ENCODE results near the gene TAGLN. TPM values are rescaled to one million over a fixed set of nuclear protein-coding genes. Genes with fewer than 3 reads are reported as not detected.
"Not testable (repeated sequence)": the region's sequence is repeated elsewhere in the genome, so short reads cannot be mapped to it uniquely, and the experiment has no call there.

The TAGLN gene
- polyA plus RNA-seq, 1 donor = 75.4 TPM

GRCh38 chr11:117195761-117196160 lies 3.4 kb upstream of the TAGLN start:
- DNase-seq (ENCODE audit: low read depth) = no peak

- no peak for DNase-seq (ENCODE audit: low read depth)
These were observed 2.2 kb upstream of the TAGLN start for GRCh38 chr11:117197006-117197405.

- no peak for DNase-seq (ENCODE audit: low read depth)
These were observed 1.4 kb upstream of the TAGLN start for GRCh38 chr11:117197516-117198456.

DNA sequence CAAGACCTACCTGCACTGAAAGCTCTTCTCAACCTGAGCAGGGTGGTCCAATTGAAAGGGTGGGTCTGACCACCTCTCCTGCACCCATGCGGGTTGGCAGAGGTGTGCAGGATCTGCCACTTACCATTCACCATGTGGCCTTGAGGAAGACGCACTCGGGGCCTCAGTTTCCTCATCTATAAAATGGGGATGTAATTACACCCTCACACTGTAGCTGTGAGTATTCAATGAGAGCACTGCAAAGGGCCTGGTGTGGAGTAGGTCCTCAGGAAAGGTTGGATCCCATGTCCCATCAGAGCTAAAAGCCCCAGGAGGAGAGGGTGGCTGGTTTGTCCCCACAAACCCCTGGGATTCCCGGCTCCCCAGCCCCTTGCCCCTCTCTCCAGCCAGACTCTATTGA lies 557 bp upstream of the TAGLN start:
- DNase-seq (ENCODE audit: low read depth) = no peak

DNA sequence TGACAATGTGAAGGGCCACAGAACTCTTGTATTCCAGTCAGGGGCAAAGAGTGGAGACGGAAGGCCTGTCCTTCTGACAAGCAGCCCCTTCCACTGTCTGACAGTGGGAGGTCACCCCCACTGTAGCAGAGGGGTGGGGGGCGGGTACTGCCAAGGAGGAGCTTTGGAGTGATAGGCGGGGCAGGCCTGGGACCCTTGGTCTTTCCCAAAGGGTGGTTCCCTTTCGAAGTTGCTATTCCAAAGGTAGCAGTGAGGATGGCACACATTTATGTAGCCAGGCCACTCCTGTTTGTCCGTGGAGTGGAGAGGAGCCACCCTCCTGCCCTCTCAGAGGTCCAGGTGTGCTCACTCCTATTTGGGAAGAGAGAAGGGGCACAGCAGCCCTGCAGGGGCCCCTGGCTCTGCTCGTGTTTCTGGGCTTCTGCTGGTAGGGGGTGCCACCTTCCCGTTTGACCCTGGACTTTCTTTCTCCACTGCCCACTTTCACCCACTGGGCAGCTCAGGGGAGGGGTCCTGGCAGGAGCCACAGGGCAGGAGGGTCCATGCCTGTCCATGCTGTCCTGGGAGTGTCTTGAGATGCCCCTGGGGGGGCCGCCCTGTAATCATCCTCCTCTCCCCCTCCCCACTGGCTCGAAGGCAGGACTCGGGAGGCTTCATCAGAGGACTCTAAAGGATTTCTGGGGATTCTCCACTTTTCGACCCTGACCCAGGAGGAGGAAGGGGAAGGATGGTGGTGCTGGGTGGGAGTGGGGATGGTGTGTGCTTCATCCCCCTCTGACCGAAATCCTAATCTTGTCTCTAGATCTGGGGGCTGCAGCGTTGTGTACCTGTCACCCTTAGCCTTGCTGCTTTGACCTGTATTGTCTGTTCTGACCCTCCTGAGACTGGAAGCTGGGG lies 994 bp downstream of the TAGLN start:
- DNase-seq (ENCODE audit: low read depth) = no peak

GRCh38 chr11:117200813-117201657 lies 1.9 kb downstream of the TAGLN start:
- DNase-seq (ENCODE audit: low read depth) = no peak

DNA sequence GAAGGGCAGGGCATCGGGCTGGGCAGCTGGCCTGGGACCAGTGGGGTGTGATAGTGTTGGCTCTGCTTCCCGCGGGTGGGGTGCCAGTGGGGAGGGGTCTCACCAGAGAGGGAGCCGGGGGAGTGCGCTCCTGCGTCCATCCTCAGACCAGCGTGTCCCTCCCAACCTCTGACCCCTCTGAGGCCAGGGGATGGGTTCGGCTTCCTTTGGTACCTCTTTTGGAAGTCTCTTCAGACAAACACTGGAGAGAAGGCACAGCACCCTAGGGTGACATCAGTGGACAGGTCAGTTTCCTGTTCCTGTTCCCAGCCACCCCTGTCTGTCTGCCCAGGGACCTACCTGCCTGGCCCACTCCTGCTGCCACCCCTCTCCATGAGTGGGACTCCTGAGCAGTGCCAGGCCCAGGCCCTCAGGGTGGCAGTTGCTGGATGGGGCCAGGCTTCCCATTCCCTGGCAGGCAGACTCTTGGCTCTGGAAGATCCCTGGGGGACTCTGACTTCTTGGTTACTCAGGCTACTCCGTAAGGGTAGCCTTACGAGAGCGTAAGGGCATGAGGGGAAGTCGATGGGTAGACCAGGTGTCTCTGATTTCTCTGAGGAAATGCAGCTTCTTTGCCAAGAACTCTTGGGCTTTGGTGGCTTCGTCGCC lies 2.6 kb downstream of the TAGLN start:
- DNase-seq (ENCODE audit: low read depth) = no peak

GRCh38 chr11:117202386-117203068 lies 3.4 kb downstream of the TAGLN start:
- DNase-seq (ENCODE audit: low read depth) = no peak

GRCh38 chr11:117203069-117203407 lies 3.9 kb downstream of the TAGLN start:
- no peak for DNase-seq (ENCODE audit: low read depth)

- no peak for DNase-seq (ENCODE audit: low read depth)
These were observed 5.3 kb downstream of the TAGLN start for GRCh38 chr11:117204283-117205080.

DNA sequence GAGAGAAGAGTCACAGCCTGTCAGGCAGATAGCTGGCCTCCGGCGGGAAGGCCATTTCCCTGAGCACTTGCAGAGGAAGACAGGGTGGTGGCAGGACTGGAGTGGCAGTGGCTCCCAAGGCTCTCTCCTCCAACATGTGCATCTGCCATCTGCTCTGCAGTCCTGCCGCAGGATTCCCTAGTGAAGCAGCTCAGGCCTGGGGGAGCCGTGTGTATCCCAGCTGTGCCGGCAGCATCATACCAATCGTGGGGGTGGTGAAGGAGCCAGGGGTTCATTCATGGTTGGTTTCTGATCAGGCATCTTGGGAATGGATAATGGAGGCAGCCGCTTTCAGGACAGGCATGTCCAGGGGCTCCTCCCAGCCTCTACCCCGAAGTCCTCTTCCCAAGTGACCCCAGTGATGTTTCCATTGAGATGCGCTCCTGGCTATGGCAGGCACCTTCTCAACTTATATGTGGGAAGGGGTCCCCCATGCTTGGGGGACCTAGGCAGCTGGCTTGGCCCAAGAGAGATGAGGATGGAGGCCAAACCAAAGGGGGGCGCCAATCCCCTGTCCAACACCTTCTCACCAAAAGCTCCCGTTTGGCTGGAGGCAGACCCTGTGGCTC lies 6.1 kb downstream of the TAGLN start:
- no peak for DNase-seq (ENCODE audit: low read depth)

DNA sequence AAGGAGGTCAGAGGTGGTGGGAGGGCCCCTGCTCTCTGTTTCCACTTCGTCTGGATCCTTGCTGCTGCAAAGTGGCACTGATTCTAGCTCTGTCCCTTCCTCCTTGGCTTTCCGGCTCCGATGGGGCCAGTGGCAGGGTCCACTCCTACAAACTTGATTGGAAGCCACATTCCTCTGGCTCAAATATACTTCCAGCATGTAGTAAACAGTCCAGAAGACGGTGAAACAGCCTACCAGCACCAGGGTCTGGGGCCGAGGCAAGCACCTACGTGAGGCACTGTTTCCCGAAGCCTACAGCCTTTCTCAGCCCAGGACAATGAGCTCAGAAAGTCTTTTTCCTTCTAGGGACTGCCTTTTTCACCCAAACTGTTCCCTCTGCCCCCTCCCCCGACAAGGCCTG lies 6.9 kb downstream of the TAGLN start:
- not testable (repeated sequence) for DNase-seq (ENCODE audit: low read depth)

- DNase-seq (ENCODE audit: low read depth) = not testable (repeated sequence)
These were observed 7.7 kb downstream of the TAGLN start for GRCh38 chr11:117206859-117207258.

DNA sequence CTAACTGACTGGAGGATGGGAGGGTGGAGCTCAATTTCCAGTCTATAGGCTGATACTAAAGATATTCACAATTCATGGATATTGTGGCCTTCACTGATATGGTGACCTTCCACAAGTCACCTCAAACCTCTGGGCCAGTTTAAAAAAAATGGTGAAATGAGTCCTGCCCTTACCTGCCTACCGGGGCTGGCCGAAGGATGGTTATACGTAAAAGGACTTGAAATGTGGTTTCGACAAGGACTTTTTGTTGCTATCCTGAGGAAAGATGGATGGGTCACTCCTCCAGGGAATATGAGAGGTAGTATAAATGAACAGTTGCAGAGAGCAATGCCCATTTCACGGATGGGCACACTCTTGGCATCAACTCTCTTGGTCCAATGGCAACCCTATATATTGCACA lies 8.3 kb downstream of the TAGLN start:
- DNase-seq (ENCODE audit: low read depth) = not testable (repeated sequence)

- not testable (repeated sequence) for DNase-seq (ENCODE audit: low read depth)
These were observed 9.5 kb downstream of the TAGLN start for GRCh38 chr11:117208710-117209109.

- DNase-seq (ENCODE audit: low read depth) = not testable (repeated sequence)
These were observed 10.4 kb downstream of the TAGLN start for GRCh38 chr11:117209351-117210125.

GRCh38 chr11:117210620-117211019 lies 11.4 kb downstream of the TAGLN start:
- DNase-seq (ENCODE audit: low read depth) = no peak

DNA sequence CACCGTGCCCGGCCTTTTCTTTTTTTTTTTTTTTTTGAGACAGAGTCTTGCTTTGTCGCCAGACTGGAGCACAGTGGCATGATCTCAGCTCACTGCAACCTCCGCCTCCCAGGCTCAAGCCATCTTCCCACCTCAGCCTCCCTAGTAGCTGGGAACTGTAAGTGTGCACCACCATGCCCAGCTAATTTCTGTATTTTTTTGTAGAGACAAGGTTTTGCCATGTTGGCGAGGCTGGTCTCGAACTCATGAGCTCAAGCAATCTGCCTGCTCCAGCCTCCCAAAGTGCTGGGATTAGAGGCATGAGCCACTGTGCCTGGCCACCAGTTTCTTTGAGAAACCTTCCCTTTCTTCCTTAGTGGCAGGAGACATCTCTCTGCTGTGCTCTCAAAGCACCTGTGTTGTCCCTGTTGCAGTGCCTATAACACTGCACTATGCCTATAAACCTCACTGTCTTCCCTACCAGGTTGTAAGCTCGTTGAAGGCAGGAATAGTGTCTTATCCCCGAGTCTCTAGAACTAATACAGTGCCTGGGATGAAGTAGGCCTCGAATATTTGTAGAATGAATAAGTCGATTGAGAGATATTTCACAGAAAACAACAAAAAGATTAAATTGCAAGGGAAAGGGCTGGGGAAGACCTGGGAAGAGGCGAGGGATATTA lies 13.7 kb downstream of the TAGLN start:
- no peak for DNase-seq (ENCODE audit: low read depth)
